WTC11 (cell line): ENCODE measurements around the gene QDPR. TPM values are rescaled to one million over a fixed set of nuclear protein-coding genes. Genes with fewer than 3 reads are reported as not detected.

Source experiments
- ATAC-seq: fragments of 200-7000 bp; cut with Tn5 transposase; 2 replicates; pipeline ENCODE4 v1.10.0; 2021; ENCODE audit warnings: mild to moderate bottlenecking, moderate library complexity
- CTCF ChIA-PET: fragments of 300-600 bp; sonication (Branson Sonifier 250); formaldehyde crosslinking; loops from one replicate; lab custom pipeline; 2021; ENCODE audit warnings: antibody characterized with exemption; lab: Charles Lee
- POLR2A ChIA-PET: fragments of 350-600 bp; sonication (Branson Sonifier 250); formaldehyde crosslinking; loops from one replicate; lab custom pipeline; 2021; ENCODE audit warnings: antibody characterized with exemption; lab: Charles Lee
- DNase-seq: peaks from one replicate; pipeline ENCODE4 v3.0.0; 2021; ENCODE audit warnings: low spot score
- H3K27ac Mint-ChIP-seq: 2 replicates; pipeline ENCODE4 v1.8.0; 2021; ENCODE audit warnings: mixed read lengths
- H3K27me3 Mint-ChIP-seq: 2 replicates; pipeline ENCODE4 v1.8.0; 2021; ENCODE audit warnings: low read depth, mild to moderate bottlenecking, moderate library complexity, mixed read lengths
- H3K36me3 Mint-ChIP-seq: 2 replicates; pipeline ENCODE4 v1.8.0; 2021; ENCODE audit warnings: mixed read lengths
- H3K4me1 Mint-ChIP-seq: 2 replicates; pipeline ENCODE4 v1.8.0; 2022; ENCODE audit warnings: mixed read lengths
- H3K4me3 Mint-ChIP-seq: 2 replicates; pipeline ENCODE4 v1.8.0; 2021; ENCODE audit warnings: mild to moderate bottlenecking, moderate library complexity, mixed read lengths
- H3K9me3 Mint-ChIP-seq: 2 replicates; pipeline ENCODE4 v1.8.0; 2021; ENCODE audit warnings: mixed read lengths
- CBFB ChIP-seq: sonication (generic); formaldehyde crosslinking; IDR thresholded peaks from 2 replicates; pipeline ENCODE4 v1.8.1; 2022; ENCODE audit warnings: mild to moderate bottlenecking, low read depth, missing genetic modification reagents
- ESRRA ChIP-seq: sonication (generic); formaldehyde crosslinking; IDR thresholded peaks from 2 replicates; pipeline ENCODE4 v1.8.1; 2022; ENCODE audit warnings: mild to moderate bottlenecking, missing genetic modification reagents, borderline replicate concordance
- FOXP1 ChIP-seq: sonication (generic); formaldehyde crosslinking; IDR thresholded peaks from 2 replicates; pipeline ENCODE4 v1.8.0; 2022; ENCODE audit warnings: missing genetic modification reagents, mild to moderate bottlenecking, moderate library complexity, borderline replicate concordance
- HMGA2 ChIP-seq: fragments of 250-450 bp; sonication (Bioruptor Pico); IDR thresholded peaks from 2 replicates; pipeline ENCODE4 v1.4.0; 2021; ENCODE audit warnings: mild to moderate bottlenecking, moderate library complexity
- JUN ChIP-seq: sonication (generic); formaldehyde crosslinking; IDR thresholded peaks from 2 replicates; pipeline ENCODE4 v1.8.0; 2023; ENCODE audit warnings: mild to moderate bottlenecking, missing genetic modification reagents
- KAT7 ChIP-seq: sonication (generic); formaldehyde crosslinking; IDR thresholded peaks from 2 replicates; pipeline ENCODE4 v1.8.1; 2023; ENCODE audit warnings: missing genetic modification reagents, mild to moderate bottlenecking, borderline replicate concordance
- NR3C1 ChIP-seq: sonication (generic); formaldehyde crosslinking; conservative IDR thresholded peaks from 2 replicates; pipeline ENCODE4 v1.8.1; 2023; ENCODE audit warnings: low read depth, mild to moderate bottlenecking, missing genetic modification reagents
- RELA ChIP-seq: sonication (generic); formaldehyde crosslinking; IDR thresholded peaks from 2 replicates; pipeline ENCODE4 v1.8.1; 2022; ENCODE audit warnings: missing genetic modification reagents, mild to moderate bottlenecking, borderline replicate concordance
- RORB ChIP-seq: fragments of 250-450 bp; sonication (Bioruptor Pico); IDR thresholded peaks from 2 replicates; pipeline ENCODE4 v1.9.0; 2021; ENCODE audit warnings: mild to moderate bottlenecking
- SMAD4 ChIP-seq: sonication (generic); formaldehyde crosslinking; IDR thresholded peaks from 2 replicates; pipeline ENCODE4 v1.8.0; 2022; ENCODE audit warnings: mild to moderate bottlenecking, missing genetic modification reagents
- ZNF317 ChIP-seq: sonication (generic); formaldehyde crosslinking; IDR thresholded peaks from 2 replicates; pipeline ENCODE4 v1.8.1; 2023; ENCODE audit warnings: low read depth, mild to moderate bottlenecking, moderate library complexity, missing genetic modification reagents, borderline replicate concordance
- total RNA-seq: library from RNA; stranded (reverse); gene quantifications from 3 replicates; pipeline ENCODE4 v1.2.3, GENCODE V29; 2021
- TF ChIP-seq, protein P1 (sequence below): sonication (generic); formaldehyde crosslinking; IDR thresholded peaks from 2 replicates; pipeline ENCODE4 v1.8.0; 2023; ENCODE audit warnings: mild to moderate bottlenecking, missing genetic modification reagents
- TF ChIP-seq, protein P2 (sequence below): fragments of 200-600 bp; IDR thresholded peaks from 2 replicates; pipeline ENCODE4 v1.8.0; 2022; ENCODE audit warnings: antibody characterized with exemption
- TF ChIP-seq, protein P3 (sequence below): fragments of 250-450 bp; sonication (Bioruptor Pico); IDR thresholded peaks from 2 replicates; pipeline ENCODE4 v1.8.0; 2021; ENCODE audit warnings: mild to moderate bottlenecking
- TF ChIP-seq, protein P4 (sequence below): fragments of 250-450 bp; sonication (Bioruptor Pico); IDR thresholded peaks from 2 replicates; pipeline ENCODE4 v2.1.2; 2022; ENCODE audit warnings: mild to moderate bottlenecking, moderate library complexity
- TF ChIP-seq, protein P5 (sequence below): sonication (generic); formaldehyde crosslinking; IDR thresholded peaks from 2 replicates; pipeline ENCODE4 v1.8.1; 2023; ENCODE audit warnings: mild to moderate bottlenecking, missing genetic modification reagents, moderate library complexity
- TF ChIP-seq, protein P6 (sequence below): sonication (generic); formaldehyde crosslinking; IDR thresholded peaks from 2 replicates; pipeline ENCODE4 v1.8.1; 2022; ENCODE audit warnings: missing genetic modification reagents, borderline replicate concordance

QDPR gene
- total RNA-seq, 1 experiment from 2014 or later, result 33.6 TPM

DNA sequence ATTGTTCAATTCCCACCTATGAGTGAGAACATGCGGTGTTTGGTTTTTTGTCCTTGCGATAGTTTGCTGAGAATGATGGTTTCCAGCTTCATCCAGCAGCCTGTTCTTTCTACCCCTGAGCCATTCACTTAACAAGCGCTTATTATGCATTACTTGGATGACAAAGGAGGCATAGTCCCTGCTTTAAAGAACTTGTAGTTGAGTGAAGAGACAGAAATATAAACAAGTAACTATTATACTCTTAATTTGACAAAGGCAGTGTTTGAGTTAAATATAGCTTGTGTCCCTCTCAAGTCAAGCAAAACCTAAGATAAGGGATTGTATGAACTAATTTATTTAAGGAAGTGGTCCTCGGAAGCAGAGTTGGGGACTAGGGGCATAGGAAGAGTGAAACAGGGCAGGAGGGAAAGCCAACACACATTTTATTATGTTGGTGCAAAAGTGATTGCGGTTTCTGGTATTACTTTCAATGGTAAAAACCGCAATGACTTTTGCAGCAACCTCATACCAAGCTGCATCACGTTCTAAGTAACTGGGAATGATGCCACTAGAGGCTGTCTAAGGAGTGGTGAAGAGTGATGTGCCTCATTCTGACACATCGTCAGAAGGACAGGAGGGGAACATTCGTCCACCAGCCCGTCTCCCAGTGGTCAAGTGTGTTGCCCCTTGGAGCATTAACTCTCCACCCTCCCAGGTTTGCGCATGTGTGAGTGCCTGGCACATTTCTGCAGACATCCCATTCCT is 41.8 kb downstream of the QDPR start (continued):
- TF ChIP-seq, protein P1, sequence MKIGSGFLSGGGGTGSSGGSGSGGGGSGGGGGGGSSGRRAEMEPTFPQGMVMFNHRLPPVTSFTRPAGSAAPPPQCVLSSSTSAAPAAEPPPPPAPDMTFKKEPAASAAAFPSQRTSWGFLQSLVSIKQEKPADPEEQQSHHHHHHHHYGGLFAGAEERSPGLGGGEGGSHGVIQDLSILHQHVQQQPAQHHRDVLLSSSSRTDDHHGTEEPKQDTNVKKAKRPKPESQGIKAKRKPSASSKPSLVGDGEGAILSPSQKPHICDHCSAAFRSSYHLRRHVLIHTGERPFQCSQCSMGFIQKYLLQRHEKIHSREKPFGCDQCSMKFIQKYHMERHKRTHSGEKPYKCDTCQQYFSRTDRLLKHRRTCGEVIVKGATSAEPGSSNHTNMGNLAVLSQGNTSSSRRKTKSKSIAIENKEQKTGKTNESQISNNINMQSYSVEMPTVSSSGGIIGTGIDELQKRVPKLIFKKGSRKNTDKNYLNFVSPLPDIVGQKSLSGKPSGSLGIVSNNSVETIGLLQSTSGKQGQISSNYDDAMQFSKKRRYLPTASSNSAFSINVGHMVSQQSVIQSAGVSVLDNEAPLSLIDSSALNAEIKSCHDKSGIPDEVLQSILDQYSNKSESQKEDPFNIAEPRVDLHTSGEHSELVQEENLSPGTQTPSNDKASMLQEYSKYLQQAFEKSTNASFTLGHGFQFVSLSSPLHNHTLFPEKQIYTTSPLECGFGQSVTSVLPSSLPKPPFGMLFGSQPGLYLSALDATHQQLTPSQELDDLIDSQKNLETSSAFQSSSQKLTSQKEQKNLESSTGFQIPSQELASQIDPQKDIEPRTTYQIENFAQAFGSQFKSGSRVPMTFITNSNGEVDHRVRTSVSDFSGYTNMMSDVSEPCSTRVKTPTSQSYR (CRISPR knock-in tag), result no peak
- no peak for TF ChIP-seq JUN (CRISPR knock-in tag)
- TF ChIP-seq ESRRA (CRISPR knock-in tag), result no peak

DNA sequence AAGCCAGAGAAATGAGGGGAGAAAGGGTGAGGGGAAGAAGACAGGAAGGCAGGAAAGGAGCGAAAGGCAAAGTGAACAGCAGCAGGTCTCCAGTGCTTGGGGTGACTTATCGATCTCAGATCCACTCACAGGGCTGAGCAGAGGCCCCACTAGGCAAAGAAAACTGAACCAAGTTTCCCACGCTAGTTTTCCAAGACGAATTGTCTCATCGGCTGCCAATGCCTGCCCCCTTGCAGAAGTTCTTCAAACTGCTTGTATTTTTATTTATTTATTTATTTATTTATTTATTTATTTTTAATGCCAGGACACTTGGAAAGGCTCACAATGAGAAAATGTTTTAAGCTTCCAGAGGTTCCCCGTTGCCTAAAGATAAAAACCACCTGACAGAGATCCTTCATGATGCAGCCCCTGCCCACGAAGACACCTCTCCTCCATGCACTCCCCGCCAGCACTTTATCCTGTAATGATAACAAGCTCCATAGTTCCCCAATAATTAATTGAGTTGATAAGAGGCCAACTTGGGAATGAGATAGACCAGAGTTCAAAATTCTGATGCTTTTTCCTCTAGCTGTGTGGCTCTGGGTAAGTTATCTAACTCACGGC is 43.2 kb downstream of the QDPR start:
- no peaks in the 10 kb centered on the region for H3K27me3 Mint-ChIP-seq
- ChIA-PET CTCF (interaction anchor here (0.6 to 1.9 kb wide), 5 partner anchors 8 to 234 kb away, joined by 5 to 7 read pairs (median 5); no protein-coding TSS in a partner anchor), POLR2A (no interaction called here)
- peaks cover 4% of the 10 kb centered on the region for H3K4me1 Mint-ChIP-seq
- H3K9me3 Mint-ChIP-seq, result peaks cover 4% of the 10 kb centered on the region; the same call in 1 of the 2 replicates
- no peak overlapping the region for H3K27ac Mint-ChIP-seq
- ATAC-seq (no peak), DNase-seq (peak; percentile 21)
- TF ChIP-seq RELA (CRISPR knock-in tag) (no peak), HMGA2 (CRISPR knock-in tag) (0 out of 2 replicates have a peak, but pooled peaks have one; percentile 10), KAT7 (CRISPR knock-in tag) (no peak), ZNF317 (no peak), CBFB (no peak)
- TF ChIP-seq, protein P2, sequence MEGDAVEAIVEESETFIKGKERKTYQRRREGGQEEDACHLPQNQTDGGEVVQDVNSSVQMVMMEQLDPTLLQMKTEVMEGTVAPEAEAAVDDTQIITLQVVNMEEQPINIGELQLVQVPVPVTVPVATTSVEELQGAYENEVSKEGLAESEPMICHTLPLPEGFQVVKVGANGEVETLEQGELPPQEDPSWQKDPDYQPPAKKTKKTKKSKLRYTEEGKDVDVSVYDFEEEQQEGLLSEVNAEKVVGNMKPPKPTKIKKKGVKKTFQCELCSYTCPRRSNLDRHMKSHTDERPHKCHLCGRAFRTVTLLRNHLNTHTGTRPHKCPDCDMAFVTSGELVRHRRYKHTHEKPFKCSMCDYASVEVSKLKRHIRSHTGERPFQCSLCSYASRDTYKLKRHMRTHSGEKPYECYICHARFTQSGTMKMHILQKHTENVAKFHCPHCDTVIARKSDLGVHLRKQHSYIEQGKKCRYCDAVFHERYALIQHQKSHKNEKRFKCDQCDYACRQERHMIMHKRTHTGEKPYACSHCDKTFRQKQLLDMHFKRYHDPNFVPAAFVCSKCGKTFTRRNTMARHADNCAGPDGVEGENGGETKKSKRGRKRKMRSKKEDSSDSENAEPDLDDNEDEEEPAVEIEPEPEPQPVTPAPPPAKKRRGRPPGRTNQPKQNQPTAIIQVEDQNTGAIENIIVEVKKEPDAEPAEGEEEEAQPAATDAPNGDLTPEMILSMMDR, result peak; percentile 84
- TF ChIP-seq, protein P3, sequence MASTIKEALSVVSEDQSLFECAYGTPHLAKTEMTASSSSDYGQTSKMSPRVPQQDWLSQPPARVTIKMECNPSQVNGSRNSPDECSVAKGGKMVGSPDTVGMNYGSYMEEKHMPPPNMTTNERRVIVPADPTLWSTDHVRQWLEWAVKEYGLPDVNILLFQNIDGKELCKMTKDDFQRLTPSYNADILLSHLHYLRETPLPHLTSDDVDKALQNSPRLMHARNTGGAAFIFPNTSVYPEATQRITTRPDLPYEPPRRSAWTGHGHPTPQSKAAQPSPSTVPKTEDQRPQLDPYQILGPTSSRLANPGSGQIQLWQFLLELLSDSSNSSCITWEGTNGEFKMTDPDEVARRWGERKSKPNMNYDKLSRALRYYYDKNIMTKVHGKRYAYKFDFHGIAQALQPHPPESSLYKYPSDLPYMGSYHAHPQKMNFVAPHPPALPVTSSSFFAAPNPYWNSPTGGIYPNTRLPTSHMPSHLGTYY (CRISPR knock-in tag), result no peak
- TF ChIP-seq, protein P4, sequence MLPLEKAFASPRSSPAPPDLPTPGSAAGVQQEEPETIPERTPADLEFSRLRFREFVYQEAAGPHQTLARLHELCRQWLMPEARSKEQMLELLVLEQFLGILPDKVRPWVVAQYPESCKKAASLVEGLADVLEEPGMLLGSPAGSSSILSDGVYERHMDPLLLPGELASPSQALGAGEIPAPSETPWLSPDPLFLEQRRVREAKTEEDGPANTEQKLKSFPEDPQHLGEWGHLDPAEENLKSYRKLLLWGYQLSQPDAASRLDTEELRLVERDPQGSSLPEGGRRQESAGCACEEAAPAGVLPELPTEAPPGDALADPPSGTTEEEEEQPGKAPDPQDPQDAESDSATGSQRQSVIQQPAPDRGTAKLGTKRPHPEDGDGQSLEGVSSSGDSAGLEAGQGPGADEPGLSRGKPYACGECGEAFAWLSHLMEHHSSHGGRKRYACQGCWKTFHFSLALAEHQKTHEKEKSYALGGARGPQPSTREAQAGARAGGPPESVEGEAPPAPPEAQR, result no peak
- TF ChIP-seq, protein P5, sequence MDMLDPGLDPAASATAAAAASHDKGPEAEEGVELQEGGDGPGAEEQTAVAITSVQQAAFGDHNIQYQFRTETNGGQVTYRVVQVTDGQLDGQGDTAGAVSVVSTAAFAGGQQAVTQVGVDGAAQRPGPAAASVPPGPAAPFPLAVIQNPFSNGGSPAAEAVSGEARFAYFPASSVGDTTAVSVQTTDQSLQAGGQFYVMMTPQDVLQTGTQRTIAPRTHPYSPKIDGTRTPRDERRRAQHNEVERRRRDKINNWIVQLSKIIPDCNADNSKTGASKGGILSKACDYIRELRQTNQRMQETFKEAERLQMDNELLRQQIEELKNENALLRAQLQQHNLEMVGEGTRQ (CRISPR knock-in tag), result no peak
- no peak overlapping the region for H3K4me3 Mint-ChIP-seq
- no peaks in the 10 kb centered on the region for H3K36me3 Mint-ChIP-seq

DNA sequence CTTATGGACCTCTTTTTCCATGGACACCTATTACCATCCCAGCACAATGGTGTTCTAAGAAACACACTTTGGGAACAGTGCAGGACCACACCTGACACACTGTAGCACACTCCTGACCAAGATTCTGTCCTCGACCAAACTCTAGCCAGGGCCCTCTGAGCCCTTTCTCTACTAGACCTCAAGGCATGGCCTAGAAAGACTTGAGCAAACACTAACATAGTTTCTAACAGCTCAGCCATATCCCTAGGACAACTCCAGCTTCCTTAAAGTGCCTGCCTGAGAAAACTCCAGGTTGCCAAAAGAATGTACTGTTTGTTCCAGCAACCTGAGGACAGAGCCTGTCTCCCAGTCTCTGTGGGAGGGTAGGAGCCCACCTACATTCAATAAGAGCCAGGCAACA is 48.3 kb downstream of the QDPR start:
- no peak overlapping the region for H3K4me3 Mint-ChIP-seq
- peaks cover 4% of the 10 kb centered on the region for H3K4me1 Mint-ChIP-seq
- no peak overlapping the region for H3K27ac Mint-ChIP-seq
- peaks cover 3% of the 10 kb centered on the region; the same call in 1 of the 2 replicates for H3K36me3 Mint-ChIP-seq
- no peak for ATAC-seq
- DNase-seq, result no peak
- peaks cover 9% of the 10 kb centered on the region for H3K9me3 Mint-ChIP-seq
- ChIA-PET CTCF (interaction anchor here (1.6 to 2.8 kb wide), 2 partner anchors 16 to 84 kb away, joined by 3 to 12 read pairs; no protein-coding TSS in a partner anchor), POLR2A (no interaction called here)
- no peaks in the 10 kb centered on the region for H3K27me3 Mint-ChIP-seq
- TF ChIP-seq NR3C1 (CRISPR knock-in tag) (no peak), FOXP1 (CRISPR knock-in tag) (no peak), RORB (no peak), SMAD4 (CRISPR knock-in tag) (no peak)
- TF ChIP-seq, protein P6, sequence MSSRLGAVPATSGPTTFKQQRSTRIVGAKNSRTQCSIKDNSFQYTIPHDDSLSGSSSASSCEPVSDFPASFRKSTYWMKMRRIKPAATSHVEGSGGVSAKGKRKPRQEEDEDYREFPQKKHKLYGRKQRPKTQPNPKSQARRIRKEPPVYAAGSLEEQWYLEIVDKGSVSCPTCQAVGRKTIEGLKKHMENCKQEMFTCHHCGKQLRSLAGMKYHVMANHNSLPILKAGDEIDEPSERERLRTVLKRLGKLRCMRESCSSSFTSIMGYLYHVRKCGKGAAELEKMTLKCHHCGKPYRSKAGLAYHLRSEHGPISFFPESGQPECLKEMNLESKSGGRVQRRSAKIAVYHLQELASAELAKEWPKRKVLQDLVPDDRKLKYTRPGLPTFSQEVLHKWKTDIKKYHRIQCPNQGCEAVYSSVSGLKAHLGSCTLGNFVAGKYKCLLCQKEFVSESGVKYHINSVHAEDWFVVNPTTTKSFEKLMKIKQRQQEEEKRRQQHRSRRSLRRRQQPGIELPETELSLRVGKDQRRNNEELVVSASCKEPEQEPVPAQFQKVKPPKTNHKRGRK (CRISPR knock-in tag), result no peak
- TF ChIP-seq, protein P5 (CRISPR knock-in tag), result no peak
